H9 (cell line): ENCODE measurements around the gene ZNF804A. TPM values are rescaled to one million over a fixed set of nuclear protein-coding genes. Genes with fewer than 3 reads are reported as not detected.

Source experiments
- DNase-seq: peaks from one replicate; pipeline ENCODE4 v3.0.0-alpha.2; 2017
- H2AFZ ChIP-seq: one replicate; pipeline ENCODE4 v1.6.1; 2013; ENCODE audit warnings: mild to moderate bottlenecking, low read length, control low read depth, moderate library complexity
- H2AK5ac ChIP-seq: 2 replicates; pipeline ENCODE4 v1.6.1; 2013; ENCODE audit warnings: low read length, control low read depth, mixed read lengths; ENCODE audit not compliant: insufficient read length
- H2BK120ac ChIP-seq: one replicate; pipeline ENCODE4 v1.6.1; 2013; ENCODE audit warnings: low read depth, mild to moderate bottlenecking, low read length, control low read depth, inconsistent platforms; ENCODE audit not compliant: poor library complexity, severe bottlenecking
- H2BK12ac ChIP-seq: 2 replicates; pipeline ENCODE4 v1.6.1; 2013; ENCODE audit warnings: low read length, control low read depth, mixed read lengths, low read depth; ENCODE audit not compliant: insufficient read length
- H2BK15ac ChIP-seq: 2 replicates; pipeline ENCODE4 v1.6.1; 2013; ENCODE audit warnings: low read depth, low read length, control low read depth
- H2BK20ac ChIP-seq: one replicate; pipeline ENCODE4 v1.6.1; 2013; ENCODE audit warnings: low read depth, mild to moderate bottlenecking, low read length, control low read depth, inconsistent platforms; ENCODE audit not compliant: poor library complexity, severe bottlenecking
- H2BK5ac ChIP-seq: 2 replicates; pipeline ENCODE4 v1.6.1; 2013; ENCODE audit warnings: low read length, control low read depth, mixed read lengths; ENCODE audit not compliant: insufficient read length
- H3K14ac ChIP-seq: 2 replicates; pipeline ENCODE4 v1.6.1; 2013; ENCODE audit warnings: low read length, control low read depth; ENCODE audit not compliant: insufficient read depth
- H3K18ac ChIP-seq: 2 replicates; pipeline ENCODE4 v1.6.1; 2013; ENCODE audit warnings: low read depth, mild to moderate bottlenecking, mixed read lengths, low read length, control low read depth; ENCODE audit not compliant: insufficient read length
- H3K23ac ChIP-seq: 2 replicates; pipeline ENCODE4 v1.6.1; 2013; ENCODE audit warnings: low read length, control low read depth, mixed read lengths, low read depth; ENCODE audit not compliant: insufficient read length
- H3K23me2 ChIP-seq: 2 replicates; pipeline ENCODE4 v1.6.1; 2013; ENCODE audit warnings: low read depth, mild to moderate bottlenecking, mixed read lengths, low read length, control low read depth; ENCODE audit not compliant: insufficient read length, poor library complexity, severe bottlenecking
- H3K27ac ChIP-seq: 2 replicates; pipeline ENCODE4 v1.5.1; 2013; ENCODE audit warnings: low read length, control low read depth, mixed read lengths, low read depth; ENCODE audit not compliant: insufficient read length
- H3K27me3 ChIP-seq: 2 replicates; pipeline ENCODE4 v1.6.1; 2013; ENCODE audit warnings: low read length, control low read depth, inconsistent platforms; ENCODE audit not compliant: insufficient read depth
- H3K4ac ChIP-seq: 2 replicates; pipeline ENCODE4 v1.6.1; 2013; ENCODE audit warnings: low read depth, mild to moderate bottlenecking, control low read depth, inconsistent platforms, low read length, moderate library complexity
- H3K4me1 ChIP-seq: 2 replicates; pipeline ENCODE4 v1.6.1; 2013; ENCODE audit warnings: low read length, control low read depth, inconsistent platforms; ENCODE audit not compliant: insufficient read depth
- H3K4me2 ChIP-seq: 2 replicates; pipeline ENCODE4 v1.6.1; 2013; ENCODE audit warnings: low read length, control low read depth, mixed read lengths; ENCODE audit not compliant: insufficient read length, insufficient read depth
- H3K56ac ChIP-seq: 2 replicates; pipeline ENCODE4 v1.6.1; 2013; ENCODE audit warnings: low read depth, mild to moderate bottlenecking, mixed read lengths, low read length, control low read depth; ENCODE audit not compliant: insufficient read length
- H3K79me1 ChIP-seq: 2 replicates; pipeline ENCODE4 v1.6.1; 2013; ENCODE audit warnings: low read depth, mild to moderate bottlenecking, moderate library complexity, low read length, control low read depth, inconsistent platforms; ENCODE audit not compliant: insufficient read depth, poor library complexity, severe bottlenecking
- H3K79me2 ChIP-seq: 2 replicates; pipeline ENCODE4 v1.6.1; 2013; ENCODE audit warnings: low read length, control low read depth, inconsistent platforms; ENCODE audit not compliant: insufficient read depth
- H3K9ac ChIP-seq: 2 replicates; pipeline ENCODE4 v1.6.1; 2013; ENCODE audit warnings: low read length, control low read depth, mixed read lengths; ENCODE audit not compliant: insufficient read length; ENCODE audit errors: extremely low read depth
- H3K9me3 ChIP-seq: one replicate; pipeline ENCODE4 v1.6.1; 2013; ENCODE audit warnings: low read depth, low read length, inconsistent platforms; ENCODE audit not compliant: control insufficient read depth
- H3T11ph ChIP-seq: one replicate; pipeline ENCODE4 v1.6.1; 2013; ENCODE audit warnings: mild to moderate bottlenecking, low read length, control low read depth, inconsistent platforms
- H4K20me1 ChIP-seq: one replicate; pipeline ENCODE4 v1.6.1; 2013; ENCODE audit not compliant: control insufficient read depth, insufficient read length, insufficient read depth
- H4K5ac ChIP-seq: 2 replicates; pipeline ENCODE4 v1.6.1; 2013; ENCODE audit warnings: low read depth, mild to moderate bottlenecking, mixed read lengths, low read length, control low read depth; ENCODE audit not compliant: insufficient read length
- H4K8ac ChIP-seq: replicated peaks from 2 replicates; pipeline ENCODE4 v1.6.1; 2013; ENCODE audit warnings: low read length, control low read depth, mixed read lengths, low read depth; ENCODE audit not compliant: insufficient read length
- H4K91ac ChIP-seq: 2 replicates; pipeline ENCODE4 v1.6.1; 2013; ENCODE audit warnings: low read depth, mild to moderate bottlenecking, moderate library complexity, mixed read lengths, low read length, control low read depth; ENCODE audit not compliant: insufficient read length
- H3K27ac Mint-ChIP-seq, 3 experiments: 2 replicates in 2 of 3; 3 replicates in 1 of 3; pipeline ENCODE4 v1.8.0; 2020 to 2021; ENCODE audit warnings: mixed read lengths in 3 of 3, mild to moderate bottlenecking in 1 of 3, moderate library complexity in 1 of 3
- H3K27me3 Mint-ChIP-seq: 2 replicates; pipeline ENCODE4 v1.8.0; 2021; ENCODE audit warnings: low read depth, mild to moderate bottlenecking, moderate library complexity, mixed read lengths
- H3K36me3 Mint-ChIP-seq, 3 experiments: 2 replicates in 2 of 3; 3 replicates in 1 of 3; pipeline ENCODE4 v1.8.0; 2020 to 2021; ENCODE audit warnings: low read depth in 3 of 3, mixed read lengths in 3 of 3; ENCODE audit not compliant: insufficient read depth in 1 of 3
- H3K4me1 Mint-ChIP-seq, 2 experiments: 2 replicates each; pipeline ENCODE4 v1.8.0; 2020; ENCODE audit warnings: mixed read lengths in 2 of 2
- H3K4me3 Mint-ChIP-seq, 2 experiments: 2 replicates in 1 of 2; 3 replicates in 1 of 2; pipeline ENCODE4 v1.8.0; 2020 to 2021; ENCODE audit warnings: mild to moderate bottlenecking in 2 of 2, mixed read lengths in 2 of 2, moderate library complexity in 1 of 2
- H3K9me3 Mint-ChIP-seq, 2 experiments: 2 replicates in 1 of 2; 3 replicates in 1 of 2; pipeline ENCODE4 v1.8.0; 2020; ENCODE audit warnings: mild to moderate bottlenecking in 2 of 2, mixed read lengths in 2 of 2, moderate library complexity in 1 of 2
- CTCF ChIP-seq: fragments of 200-600 bp; sonication (generic); conservative IDR thresholded peaks from 3 replicates; pipeline ENCODE4 v1.8.0; 2021; ENCODE audit warnings: antibody characterized with exemption, mild to moderate bottlenecking
- WGBS: extraction: QIAGEN DNeasy Blood & Tissue Kit; methylation state at CpG from one replicate; pipeline ENCODE4 v1.1.7; 2013; ENCODE audit warnings: missing lambda C conversion rate, low lambda C conversion rate, mixed read lengths; ENCODE audit not compliant: insufficient read length; ENCODE audit errors: extremely low coverage; 5-methylcytosine and 5-hydroxymethylcytosine counted together
- total RNA-seq: library from RNA; stranded (reverse); gene quantifications from 2 replicates; pipeline ENCODE4 v1.2.1, GENCODE V29; 2021

Gene ZNF804A
- total RNA-seq, 1 experiment from 2014 or later: not detected

GRCh38 chr2:184685999-184686841 is 87.9 kb downstream of the ZNF804A start:
- Histone ChIP-seq H4K91ac (no peak overlapping the region), H4K8ac (no peak overlapping the region), H3K4ac (no peak overlapping the region), H3K18ac (no peak overlapping the region), H4K20me1 (no peaks in the 10 kb centered on the region), H2BK12ac (no peak overlapping the region), H3K14ac (no peak overlapping the region), H3K4me2 (no peak overlapping the region), H3K4me1 (no peaks in the 10 kb centered on the region), H2BK5ac (no peak overlapping the region), H3K9ac (no peak overlapping the region), H2BK15ac (no peak overlapping the region), H3K23ac (no peak overlapping the region), H2AFZ (no peak overlapping the region), H3K79me1 (no peaks in the 10 kb centered on the region), H2AK5ac (no peak overlapping the region), H3K56ac (no peak overlapping the region), H3T11ph (no peak overlapping the region), H2BK20ac (no peak overlapping the region), H3K27ac (no peak overlapping the region), H2BK120ac (no peak overlapping the region), H3K9me3 (no peaks in the 10 kb centered on the region), H4K5ac (no peak overlapping the region), H3K27me3 (no peaks in the 10 kb centered on the region), H3K23me2 (no peaks in the 10 kb centered on the region), H3K79me2 (no peaks in the 10 kb centered on the region)
- H3K36me3 Mint-ChIP-seq: no peaks in the 10 kb centered on the region
- H3K9me3 Mint-ChIP-seq: no peaks in the 10 kb centered on the region
- no peak overlapping the region for H3K27ac Mint-ChIP-seq
- WGBS: no CpG with 5 or more reads among the region's 6 CpGs
- no peaks in the 10 kb centered on the region for H3K4me1 Mint-ChIP-seq
- DNase-seq: peak; percentile 15
- no peak for TF ChIP-seq CTCF
- no peaks in the 10 kb centered on the region for H3K27me3 Mint-ChIP-seq
- H3K4me3 Mint-ChIP-seq: no peak overlapping the region
